B cell (primary cell): ENCODE data around the gene ELAVL4.

Experiments
- EZH2 ChIP-seq: IDR thresholded peaks from 2 replicates; pipeline ENCODE4 v1.6.1; 2012; ENCODE audit warnings: borderline replicate concordance, low read depth, mild to moderate bottlenecking, moderate library complexity, low read length; ENCODE audit not compliant: insufficient read depth, poor library complexity, severe bottlenecking
- TF ChIP-seq, protein P1 (sequence below): fragments of 200-600 bp; IDR thresholded peaks from one replicate; pipeline ENCODE4 v1.8.0; 2022; ENCODE audit warnings: antibody characterized with exemption, mild to moderate bottlenecking

DNA sequence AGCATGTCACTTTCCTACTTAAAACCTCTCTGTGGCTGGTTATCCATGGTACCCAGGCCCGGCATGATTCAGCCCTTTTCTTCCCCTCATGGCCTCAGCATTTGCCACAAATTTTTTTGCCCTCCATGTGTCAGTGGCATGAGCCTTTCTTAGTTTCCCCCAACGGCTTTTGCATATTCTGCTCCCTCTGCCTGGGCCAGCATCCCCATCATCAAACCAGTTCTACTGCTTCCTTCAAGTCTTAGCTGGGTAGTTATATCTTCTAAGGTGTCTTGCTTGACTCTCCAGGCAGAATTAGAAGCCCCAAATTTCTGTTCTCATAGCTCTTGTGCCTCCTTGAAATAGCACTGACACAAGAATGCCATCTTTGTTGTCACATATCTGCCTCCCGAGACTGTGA is 127.9 kb downstream of the ELAVL4 start:
- TF ChIP-seq, protein P1, sequence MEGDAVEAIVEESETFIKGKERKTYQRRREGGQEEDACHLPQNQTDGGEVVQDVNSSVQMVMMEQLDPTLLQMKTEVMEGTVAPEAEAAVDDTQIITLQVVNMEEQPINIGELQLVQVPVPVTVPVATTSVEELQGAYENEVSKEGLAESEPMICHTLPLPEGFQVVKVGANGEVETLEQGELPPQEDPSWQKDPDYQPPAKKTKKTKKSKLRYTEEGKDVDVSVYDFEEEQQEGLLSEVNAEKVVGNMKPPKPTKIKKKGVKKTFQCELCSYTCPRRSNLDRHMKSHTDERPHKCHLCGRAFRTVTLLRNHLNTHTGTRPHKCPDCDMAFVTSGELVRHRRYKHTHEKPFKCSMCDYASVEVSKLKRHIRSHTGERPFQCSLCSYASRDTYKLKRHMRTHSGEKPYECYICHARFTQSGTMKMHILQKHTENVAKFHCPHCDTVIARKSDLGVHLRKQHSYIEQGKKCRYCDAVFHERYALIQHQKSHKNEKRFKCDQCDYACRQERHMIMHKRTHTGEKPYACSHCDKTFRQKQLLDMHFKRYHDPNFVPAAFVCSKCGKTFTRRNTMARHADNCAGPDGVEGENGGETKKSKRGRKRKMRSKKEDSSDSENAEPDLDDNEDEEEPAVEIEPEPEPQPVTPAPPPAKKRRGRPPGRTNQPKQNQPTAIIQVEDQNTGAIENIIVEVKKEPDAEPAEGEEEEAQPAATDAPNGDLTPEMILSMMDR, result no peak
- no peak for TF ChIP-seq EZH2
